H7 (cell line): ENCODE data around the gene OLA1. TPM values are rescaled to one million over a fixed set of nuclear protein-coding genes. Genes with fewer than 3 reads are reported as not detected.

ENCODE experiments used
- DNase-seq: peaks from one replicate; pipeline ENCODE4 v3.0.0; 2012
- H3K27me3 ChIP-seq: 2 replicates; pipeline ENCODE4 v1.6.0; 2011; ENCODE audit warnings: mild to moderate bottlenecking, low read length; ENCODE audit not compliant: control insufficient read depth, insufficient read depth
- H3K36me3 ChIP-seq: replicated peaks from 2 replicates; pipeline ENCODE4 v1.5.1; 2011; ENCODE audit warnings: low read length; ENCODE audit not compliant: control insufficient read depth, insufficient read depth
- H3K4me3 ChIP-seq: 2 replicates; pipeline ENCODE4 v1.5.1; 2011; ENCODE audit warnings: low read depth, mild to moderate bottlenecking, control low read depth, low read length, moderate library complexity; ENCODE audit not compliant: insufficient read depth
- total RNA-seq: library from RNA; depleted of rRNA; stranded (reverse); fragments of >200 nt; shearing (Covaris generic); gene quantifications from 2 replicates; pipeline ENCODE4 v1.2.3, GENCODE V29; 2014; rRNA removed

OLA1 gene
- total RNA-seq, 1 experiment from 2014 or later = 104 TPM

DNA sequence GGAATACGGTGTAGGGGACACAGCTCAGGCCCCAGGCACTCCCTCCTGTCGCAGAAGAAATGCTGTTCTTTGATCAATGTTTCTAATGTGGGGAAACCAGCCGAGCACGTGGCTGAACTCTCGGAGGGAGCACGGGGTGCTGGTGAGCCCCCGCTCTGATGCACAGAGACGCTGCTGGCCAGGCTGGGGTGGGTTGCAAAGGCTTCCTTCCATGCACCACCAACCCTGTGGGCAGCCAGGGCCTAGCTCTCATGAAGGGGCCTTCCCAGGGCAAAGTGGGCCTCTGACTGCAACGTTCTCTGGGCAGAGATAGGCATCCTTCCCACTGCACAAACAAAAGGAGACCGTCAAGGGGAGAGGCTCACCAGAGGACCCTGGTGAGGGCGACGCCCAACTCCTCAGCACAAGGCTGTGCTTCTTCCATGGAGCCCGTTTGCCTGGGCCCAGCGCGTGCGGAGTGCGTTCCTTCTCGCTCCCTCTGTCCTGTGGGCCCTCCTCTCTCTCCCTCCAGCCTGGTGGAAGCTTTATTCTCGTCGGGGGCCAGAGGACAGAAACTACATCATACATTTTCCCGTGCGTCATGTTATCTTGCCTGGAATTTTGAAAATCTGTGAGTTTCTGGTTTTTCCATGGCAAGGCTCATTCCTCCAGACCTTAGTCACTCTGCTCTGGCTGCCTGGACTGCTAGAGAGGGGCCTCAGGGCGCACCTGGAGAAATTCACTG lies 222.0 kb downstream of the OLA1 start:
- no peak overlapping the region for H3K4me3 ChIP-seq
- no peaks in the 10 kb centered on the region for H3K27me3 ChIP-seq
- no peaks in the 10 kb centered on the region for H3K36me3 ChIP-seq
- DNase-seq = no peak

DNA sequence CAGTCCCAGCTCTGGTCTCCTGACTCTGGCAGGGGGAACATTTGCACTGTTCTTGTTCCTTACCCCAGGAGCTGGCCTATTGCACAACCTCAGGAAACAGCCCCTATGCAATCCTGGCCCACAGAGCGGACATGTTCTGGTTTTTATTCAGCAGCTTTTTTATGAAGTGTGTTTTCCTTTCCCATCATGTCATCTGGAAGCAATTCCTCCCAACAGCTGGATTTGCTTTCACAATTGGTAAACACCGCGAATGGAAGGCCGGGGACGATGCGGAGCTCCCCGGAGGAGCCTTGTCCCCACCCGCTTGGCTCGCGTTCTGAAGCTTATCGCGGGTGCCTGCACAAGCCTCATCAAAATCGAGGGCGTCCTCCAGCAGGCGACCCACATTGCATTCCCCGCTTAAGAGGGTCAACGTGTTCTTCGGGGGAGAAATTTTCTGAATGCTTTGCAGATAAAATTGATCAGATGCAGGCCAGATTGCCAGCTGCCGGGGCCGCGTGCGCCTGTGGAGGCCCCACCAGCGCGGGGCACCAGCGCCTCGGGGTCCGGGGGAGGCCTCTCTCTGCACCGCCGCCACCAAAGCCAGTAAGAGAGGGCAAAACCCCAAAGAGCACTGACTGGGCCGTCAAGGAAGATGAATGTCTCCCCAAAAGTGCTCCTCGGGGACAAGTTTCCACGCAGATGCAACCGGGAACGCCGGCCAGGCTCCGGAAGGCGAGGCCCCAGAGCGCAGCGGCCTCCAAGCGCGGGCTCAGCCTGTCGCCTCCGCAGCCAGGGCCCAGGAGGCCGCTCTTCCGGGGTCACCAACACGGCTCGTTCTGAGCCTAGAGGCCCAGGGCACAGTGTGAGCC lies 222.8 kb downstream of the OLA1 start:
- H3K36me3 ChIP-seq = no peaks in the 10 kb centered on the region
- peak; percentile 41 for DNase-seq
- H3K27me3 ChIP-seq = no peaks in the 10 kb centered on the region
- no peak overlapping the region for H3K4me3 ChIP-seq

DNA sequence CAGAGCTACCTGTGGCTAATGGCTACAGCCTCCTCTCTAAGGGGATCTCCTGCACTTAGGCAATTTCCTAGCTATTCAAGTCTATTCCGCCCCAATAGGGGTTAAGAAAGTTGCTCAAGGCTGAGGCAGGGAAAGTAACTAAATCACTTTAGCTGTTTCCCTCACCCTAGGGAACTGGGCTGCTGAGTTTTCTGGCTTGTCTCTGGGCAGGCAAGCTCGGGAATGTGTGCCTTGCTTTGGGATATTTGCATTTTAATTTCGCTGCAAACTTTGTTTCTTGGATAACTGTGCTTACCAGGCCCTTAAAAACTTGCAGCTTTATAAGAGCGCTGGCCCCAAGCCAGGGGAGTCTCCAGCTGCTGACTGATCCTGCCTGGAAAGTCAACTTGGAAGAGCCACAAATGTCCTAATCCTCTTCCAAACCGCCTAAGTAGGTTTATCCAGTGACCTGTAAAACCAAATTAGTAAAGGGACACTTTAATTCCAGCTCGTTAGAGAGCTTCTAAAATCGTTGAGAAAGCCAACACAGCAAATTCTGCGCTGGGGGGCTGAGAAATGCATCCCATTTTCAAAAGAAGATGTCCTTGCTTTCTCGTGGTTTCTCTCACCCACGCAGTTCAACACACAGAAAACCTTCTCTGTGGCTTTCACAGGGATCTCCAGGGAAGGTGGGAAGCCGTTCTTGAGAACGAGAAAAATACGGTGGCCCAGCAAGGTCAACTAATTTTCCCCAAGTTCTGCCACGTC lies 223.6 kb downstream of the OLA1 start:
- Histone ChIP-seq H3K27me3 (no peaks in the 10 kb centered on the region), H3K4me3 (no peak overlapping the region), H3K36me3 (no peaks in the 10 kb centered on the region)
- peak; percentile 47 for DNase-seq

DNA sequence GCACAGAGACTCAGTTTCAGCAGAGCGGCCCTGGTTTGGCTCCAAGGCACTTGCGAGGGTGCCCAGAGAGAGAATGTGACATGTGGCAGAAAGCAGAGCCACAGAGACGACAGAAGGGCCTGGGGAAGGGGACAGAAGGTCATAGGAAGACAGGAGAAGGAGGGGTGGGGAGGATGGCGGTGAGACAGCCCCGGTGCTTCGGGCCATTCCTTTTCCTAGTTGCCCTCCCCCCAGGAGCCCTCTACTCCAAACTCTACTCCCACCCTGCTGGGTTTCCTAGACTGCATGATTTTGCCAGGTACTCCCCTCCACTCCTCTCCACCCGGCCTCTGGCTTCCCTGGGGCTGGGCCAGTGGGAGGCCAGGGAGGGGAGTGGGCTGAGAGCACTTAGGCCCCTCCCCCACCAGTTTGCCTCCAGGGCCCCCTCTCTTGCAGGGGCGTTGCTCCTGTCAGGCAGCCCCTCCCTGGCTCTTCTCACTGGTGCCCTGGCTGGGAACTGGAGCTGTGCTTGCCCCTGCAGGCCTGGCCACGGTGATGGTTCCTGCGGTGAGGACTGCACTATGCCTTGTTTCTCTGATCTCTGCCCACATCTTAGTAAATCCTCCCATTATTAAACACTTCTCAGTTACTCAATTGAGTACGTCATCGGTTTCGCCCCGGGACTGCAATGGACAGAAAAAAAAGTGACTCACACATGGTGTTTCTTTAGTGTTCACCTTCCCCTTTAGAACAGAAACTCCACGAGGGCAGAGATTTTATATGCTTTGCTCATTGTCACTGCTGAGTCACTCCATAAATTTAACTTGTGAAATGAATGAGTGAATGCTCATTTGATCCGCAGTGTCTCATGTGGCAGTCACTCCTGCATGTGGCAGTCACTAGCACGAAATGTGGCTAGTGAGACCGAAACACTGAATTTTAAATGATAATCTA lies 224.5 kb downstream of the OLA1 start:
- DNase-seq = peak; percentile 84
- H3K4me3 ChIP-seq = no peak overlapping the region
- no peaks in the 10 kb centered on the region for H3K36me3 ChIP-seq
- H3K27me3 ChIP-seq = no peaks in the 10 kb centered on the region

Other genes starting within 250 kb of the OLA1 start
- gene SP9, start 86.4 kb upstream of the OLA1 start, total RNA-seq = 0.10 and 0.15 TPM in 2 replicates
- gene SCRN3, start 147.2 kb upstream of the OLA1 start, total RNA-seq = 12.1 TPM in 2 replicates
- gene GPR155, start 238.5 kb upstream of the OLA1 start, total RNA-seq = 0.26 and 0.42 TPM in 2 replicates